Islet precursor cell (in vitro differentiated cells): Measurements from ENCODE around the gene ORAI3.

Source experiments
- DNase-seq: peaks from one replicate; pipeline ENCODE4 v3.0.0-alpha.2; 2018

The ORAI3 gene

GRCh38 chr16:30992931-30993816 is 44.3 kb downstream of the ORAI3 start:
- peak; percentile 54 for DNase-seq

DNA sequence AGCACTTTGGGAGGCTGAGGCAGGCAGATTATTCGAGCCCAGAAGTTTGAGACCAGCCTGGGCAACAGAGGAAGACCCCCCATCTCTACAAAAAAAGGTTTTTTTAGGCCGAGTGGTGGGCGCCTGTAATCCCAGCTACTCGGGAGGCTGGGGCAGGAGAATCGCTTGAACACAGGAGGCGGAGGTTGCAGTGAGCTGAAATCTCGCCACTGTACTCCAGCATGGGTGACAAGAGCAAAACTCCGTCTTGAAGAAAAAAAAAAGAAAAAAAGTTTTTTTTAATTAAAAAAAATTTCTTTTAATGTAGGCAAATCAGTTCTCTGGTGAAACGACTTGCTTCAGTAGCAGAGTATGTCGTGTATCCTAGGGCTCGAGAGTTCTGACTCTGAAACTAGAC is 47.1 kb downstream of the ORAI3 start:
- no peak for DNase-seq

DNA sequence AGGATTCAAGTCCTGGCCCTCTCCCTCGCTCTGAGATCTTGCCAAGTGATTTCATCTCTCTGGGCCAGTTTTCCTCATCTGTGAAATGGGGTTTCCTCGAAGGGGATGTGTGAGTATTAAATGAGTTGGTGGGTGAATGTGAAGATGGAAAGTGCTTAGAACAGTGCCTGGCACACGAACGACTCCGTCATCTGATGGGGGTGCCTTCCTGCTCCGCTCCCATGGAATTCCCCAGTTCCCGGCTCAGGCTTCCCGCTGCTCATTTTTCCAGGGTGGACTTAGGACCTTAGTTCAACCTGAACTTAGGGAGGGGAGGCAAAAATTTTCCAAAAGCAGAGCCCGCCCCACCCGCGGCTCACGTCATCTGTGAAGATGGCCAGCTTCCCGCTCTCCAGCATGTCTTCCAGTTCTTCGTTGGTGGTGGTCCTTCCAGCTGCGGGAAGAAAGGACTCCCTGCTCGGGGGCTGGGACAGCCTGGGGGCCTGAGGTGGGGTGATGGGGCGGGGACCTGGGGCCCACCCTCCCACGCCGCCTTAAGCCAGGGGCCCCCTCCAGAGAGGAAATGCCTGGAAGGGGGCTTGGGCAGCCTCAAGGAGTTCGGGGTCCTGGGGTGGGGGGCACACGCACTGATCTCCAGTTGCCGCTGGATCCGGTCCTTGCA is 47.6 kb downstream of the ORAI3 start:
- DNase-seq, result no peak

DNA sequence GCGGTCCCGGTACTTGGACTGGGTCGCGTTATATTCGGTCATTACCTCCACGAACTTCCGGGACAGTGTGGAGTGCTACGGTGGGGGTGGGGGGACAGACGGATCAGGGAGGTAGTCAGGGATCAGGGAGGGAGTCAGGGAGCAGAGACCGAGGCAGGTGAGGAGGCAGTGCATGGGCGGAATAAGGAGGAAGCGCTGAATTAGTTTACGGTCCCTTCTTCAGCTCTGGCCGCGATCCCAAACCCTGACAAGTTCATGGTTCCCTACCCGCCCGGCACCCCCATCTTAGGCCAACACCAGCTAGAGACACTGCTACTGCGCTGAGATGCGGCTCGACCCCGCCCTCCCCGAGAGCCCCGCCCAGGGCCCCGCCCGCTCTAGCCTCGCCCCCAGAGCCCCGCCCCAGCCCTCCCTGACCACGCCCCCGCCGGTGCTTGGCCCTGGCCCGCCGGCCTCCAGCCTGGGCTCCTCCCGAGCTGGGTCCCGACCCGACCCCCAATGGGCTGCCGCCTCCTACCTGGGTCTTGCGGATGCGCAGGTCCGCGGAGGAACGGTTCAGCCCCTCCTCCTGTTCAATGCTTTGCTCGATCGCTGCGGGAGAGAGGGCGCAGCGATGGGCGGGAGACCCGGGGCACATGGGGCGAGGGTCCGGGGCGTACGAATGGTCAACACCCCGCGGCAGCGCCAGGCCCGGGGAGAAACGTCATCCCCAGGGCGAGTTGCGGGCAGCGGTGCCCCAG is 48.3 kb downstream of the ORAI3 start:
- DNase-seq, result peak; percentile 90

GRCh38 chr16:30997725-30998711 is 49.1 kb downstream of the ORAI3 start:
- DNase-seq, result peak; percentile 84

GRCh38 chr16:30998852-30999761 is 50.2 kb downstream of the ORAI3 start:
- DNase-seq, result no peak

DNA sequence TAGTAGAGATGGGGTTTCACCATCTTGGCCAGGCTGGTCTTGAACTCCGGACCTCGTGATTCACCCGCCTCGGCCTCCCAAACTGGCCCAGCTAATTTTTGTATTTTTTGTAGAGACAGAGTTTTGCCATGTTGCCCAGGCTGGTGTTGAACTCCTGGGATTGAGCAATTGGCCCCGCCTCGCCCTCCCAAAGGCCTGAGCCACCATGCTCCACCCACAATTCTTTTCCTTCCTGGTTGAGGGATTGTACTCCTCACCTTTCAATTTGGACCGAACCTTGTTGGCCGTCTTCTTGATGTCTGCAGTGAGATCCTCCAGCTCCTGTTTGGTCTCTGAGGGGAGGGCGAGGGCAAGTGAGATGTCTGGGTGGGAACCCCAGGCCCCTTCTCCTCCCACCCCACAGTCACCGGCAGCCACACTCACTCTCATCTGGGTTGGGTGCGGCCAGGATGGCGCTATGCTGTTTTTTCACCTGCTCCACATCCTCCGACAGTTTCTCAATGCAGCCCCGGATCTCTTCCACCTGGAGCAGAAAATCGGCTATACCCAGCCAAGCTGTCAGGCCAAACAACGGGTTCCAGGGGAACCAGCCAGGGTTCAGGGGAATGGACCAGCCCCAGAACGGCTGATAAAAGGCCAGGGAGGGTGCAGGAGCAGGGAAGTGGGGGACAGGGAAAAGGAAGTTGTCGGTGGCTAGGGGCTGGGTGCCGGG is 52.0 kb downstream of the ORAI3 start:
- no peak for DNase-seq

DNA sequence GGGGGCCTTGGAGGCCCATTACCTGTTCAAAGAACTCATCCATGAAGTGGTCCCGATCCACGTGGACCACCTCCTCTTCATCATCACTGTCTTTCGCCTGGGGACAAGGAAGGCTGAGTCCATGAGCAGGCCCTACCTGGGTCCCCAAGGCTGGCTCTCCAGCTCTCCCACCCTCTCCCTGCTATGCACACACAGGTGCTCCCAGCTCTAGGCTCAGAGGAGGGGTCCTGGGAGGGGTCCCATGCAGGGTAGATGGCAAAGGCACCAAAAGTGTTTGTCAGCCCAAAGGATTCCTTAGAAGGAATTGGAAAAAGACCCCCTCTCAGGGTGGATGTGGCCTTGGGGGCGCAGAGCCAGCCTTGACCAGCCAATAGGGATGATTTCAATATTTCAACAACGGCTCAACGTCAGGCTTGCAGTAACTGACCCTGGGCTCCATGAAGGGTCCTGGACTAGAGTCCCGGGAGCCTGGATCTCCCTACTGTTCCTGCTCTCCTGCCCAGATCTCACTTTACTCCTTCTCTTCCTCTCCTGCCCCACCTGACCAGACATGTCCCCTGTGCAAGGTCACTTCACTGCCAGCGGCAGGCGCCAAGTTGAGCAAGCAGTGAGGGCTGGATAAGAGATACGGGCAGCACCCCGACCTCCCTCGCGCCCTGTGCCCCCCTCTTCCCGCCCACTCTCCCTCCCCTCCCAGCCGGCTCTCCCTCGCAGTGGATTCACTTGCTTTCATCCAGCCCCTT is 52.8 kb downstream of the ORAI3 start:
- no peak for DNase-seq

GRCh38 chr16:31002250-31002700 is 53.4 kb downstream of the ORAI3 start:
- no peak for DNase-seq

DNA sequence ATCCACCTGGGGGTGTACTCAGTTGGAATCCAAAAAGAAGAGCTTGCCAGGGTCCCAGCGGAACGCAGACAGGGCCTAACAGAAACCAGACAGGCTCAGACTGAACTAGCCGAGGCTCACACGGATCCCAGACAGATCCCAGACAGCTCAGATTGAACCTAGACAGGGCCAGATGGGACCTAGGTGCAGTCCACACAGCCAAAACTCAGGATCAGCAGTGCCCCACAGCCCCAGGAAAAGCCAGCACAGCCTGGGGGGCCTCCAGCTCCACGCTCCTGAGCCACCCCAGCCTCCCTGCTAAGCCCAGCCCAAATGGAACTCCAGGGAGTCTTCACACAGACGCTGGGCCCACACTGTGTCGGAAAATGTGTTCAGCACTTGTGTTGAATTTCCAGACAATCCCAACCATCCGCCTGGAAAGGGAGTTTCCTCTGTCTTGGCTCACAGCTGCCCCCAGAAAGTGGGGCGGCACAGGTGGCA is 54.0 kb downstream of the ORAI3 start:
- no peak for DNase-seq

DNA sequence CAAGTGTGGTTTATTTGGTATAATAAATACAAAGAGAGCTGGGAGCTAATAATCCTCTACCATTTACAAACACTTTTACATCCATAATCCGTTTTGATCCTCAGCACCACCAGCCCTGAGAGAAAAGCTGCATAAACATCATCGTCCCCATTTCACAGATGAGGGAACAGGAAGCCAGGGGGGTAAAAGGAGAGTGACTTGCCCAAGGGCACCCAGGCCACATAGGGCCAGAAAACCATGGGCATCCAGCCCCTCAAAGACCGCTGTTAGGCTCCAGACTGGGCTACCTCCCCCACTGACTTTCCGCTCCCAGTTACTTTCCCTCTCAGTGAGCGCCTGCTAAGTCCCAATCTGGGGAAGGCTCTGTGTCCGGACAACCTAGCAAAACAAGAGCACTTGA is 54.9 kb downstream of the ORAI3 start:
- DNase-seq, result no peak
